GM21447 (cell line): Measurements from ENCODE around the gene RBFOX2.

Experiments used
- ATAC-seq: cut with Tn5 transposase; IDR thresholded peaks from one replicate; pipeline ENCODE4 v1.9.1; 2021; ENCODE audit not compliant: unreplicated experiment

The RBFOX2 gene

DNA sequence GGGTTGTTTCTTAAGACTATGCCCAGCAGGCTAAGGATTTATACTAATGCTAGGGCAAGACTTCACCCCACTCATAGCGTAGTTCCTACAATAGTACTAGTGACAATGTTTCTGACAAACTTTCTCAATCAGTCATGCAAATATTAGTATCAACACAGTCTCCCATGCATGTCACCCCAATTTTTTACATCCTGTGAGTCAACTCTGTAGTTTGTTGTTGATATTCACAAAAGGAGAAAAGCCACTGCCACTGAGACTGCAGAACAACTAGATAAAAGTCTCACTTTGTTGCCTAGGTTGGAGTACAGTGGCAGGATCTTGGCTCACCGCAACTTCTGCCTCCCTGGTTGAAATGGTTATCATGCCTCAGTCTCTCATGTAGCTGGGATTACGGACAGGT lies 155.2 kb downstream of the RBFOX2 start:
- no peak for ATAC-seq

GRCh38 chr22:35872451-35872850 lies 156.2 kb downstream of the RBFOX2 start:
- no peak for ATAC-seq

GRCh38 chr22:35870517-35871293 lies 157.9 kb downstream of the RBFOX2 start:
- no peak for ATAC-seq

DNA sequence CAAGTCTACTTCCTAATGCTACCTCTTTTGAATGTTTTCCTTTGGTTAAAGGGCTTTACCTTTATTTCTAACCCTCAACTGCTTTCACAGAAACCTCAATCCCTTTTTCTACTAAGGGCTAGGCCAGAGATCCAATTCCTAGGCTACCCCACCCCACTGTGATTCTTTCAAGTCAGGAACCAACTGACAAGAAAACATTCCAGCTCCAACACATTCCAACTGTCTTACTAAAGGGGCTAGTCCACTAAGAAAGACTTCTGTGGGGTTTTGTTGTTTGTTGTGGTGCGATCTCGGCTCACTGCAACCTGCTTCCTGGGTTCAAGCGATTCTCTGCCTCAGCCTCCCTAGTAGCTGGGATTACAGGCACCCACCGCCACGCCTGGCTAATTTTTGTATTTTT lies 159.7 kb downstream of the RBFOX2 start:
- ATAC-seq: no peak

GRCh38 chr22:35866651-35867050 lies 162.0 kb downstream of the RBFOX2 start:
- no peak for ATAC-seq

DNA sequence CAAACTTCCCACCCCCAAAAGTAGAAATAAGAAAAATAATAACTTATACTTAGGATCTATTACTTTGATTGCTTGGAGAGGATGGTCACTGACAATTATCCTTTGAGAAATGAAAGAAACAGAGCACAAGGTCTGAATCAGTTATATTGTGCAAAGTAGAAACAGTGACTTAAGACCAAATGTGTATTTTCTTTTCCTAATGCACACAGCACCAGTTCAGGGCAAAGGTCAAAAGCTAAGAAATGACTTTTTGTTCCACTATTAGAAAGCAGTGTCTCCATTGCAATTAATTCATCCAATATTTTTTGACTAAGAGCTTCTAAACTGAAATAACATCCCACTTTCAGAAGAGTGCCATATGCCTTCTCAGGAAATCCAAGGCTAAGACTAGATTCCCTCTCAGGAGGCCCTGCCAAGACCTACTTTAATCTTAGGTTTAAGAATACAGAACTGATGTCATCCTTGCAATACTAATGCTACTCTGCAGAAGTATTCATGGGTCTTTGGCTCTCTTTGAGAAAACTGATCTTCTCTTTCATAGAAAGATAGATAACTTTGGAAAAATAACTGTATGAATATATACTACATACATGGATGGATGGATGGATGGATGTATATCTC lies 164.0 kb downstream of the RBFOX2 start:
- no peak for ATAC-seq

- ATAC-seq: no peak
These were observed 165.2 kb downstream of the RBFOX2 start for GRCh38 chr22:35863432-35863831.

DNA sequence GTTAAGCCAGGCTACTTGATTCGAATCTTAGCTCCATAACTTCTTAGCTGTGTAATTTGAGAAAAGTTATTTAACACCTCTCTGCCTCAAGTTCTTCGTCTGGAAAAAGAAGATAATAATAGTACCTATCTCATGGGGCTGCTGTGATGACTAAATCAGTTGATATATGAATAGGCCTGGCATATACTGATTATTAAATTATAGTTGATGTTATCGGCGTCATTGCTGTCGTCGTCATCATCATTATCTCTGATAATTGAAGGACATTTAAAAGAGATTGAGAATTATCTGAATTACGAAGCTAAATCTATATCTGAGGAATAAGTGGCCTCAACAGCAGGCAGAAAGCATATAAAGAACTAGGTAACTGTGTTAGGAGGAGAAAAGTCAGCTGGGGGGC lies 165.9 kb downstream of the RBFOX2 start:
- ATAC-seq: no peak

DNA sequence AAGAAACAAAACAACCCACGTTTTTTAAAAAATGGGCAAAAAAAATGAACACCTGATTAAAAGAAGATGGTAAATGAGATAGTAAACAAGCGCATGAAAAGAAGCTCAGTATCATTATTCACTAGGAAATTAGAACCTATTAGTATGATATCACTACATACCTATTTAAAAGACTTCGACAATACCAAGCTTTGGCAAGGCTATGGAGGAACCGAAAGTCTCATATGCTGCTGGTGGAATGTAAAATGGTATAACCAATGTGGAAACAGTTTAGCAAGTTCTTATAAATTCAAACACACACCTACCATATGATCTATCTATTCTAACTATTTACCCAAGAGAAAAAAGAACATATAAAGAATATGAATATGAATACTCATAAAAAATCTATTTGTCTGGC lies 167.2 kb downstream of the RBFOX2 start:
- no peak for ATAC-seq

DNA sequence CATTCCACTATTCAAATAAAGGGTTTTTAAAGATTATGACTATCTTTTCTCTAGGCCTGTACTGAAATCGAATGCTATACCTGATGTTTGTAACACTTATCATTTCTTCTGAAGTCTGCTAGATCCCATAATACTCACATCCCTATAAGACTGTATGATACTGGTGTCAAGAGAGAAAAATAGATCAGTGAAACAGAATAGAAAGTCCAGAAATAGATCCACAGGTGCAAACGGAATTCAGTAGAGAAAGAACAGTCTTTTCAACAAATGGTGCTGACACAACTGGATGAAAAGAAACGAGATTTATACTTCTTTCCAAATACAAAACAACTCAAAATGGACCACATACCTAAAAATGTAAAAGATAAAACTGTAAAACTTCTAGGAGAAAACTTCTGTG lies 167.8 kb downstream of the RBFOX2 start:
- ATAC-seq: no peak

DNA sequence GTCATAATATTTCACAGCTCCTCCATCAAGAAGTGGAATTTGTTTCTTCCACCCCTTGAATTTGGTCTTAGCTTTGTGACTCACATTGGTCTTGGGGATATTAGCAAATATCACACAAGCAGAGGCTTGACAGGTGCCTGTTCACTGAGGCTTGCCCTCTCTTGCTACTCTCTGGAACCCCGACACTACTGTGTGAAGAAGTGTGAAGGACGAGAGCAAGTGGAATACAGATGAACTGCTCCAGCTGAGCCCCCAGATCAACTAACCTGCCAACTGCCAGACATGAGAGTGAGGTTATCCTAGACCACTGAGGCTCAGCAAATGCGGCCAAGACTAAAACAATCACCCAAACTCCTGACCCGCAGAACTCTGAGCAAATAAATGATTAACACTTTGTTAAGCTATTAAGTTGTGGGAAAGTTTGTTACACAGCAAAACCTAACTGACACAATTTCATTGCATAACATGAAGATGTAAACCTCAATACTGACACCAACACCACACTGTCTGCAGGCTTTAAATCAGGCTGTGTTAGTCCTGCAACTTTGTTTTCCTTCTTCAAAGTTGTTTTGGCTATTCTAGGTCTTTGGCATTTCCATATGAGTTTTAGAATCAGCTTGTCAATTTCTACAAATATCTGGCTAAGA lies 168.4 kb downstream of the RBFOX2 start:
- no peak for ATAC-seq

GRCh38 chr22:35854334-35854733 lies 174.3 kb downstream of the RBFOX2 start:
- no peak for ATAC-seq

- no peak for ATAC-seq
These were observed 176.5 kb downstream of the RBFOX2 start for GRCh38 chr22:35852076-35852475.

DNA sequence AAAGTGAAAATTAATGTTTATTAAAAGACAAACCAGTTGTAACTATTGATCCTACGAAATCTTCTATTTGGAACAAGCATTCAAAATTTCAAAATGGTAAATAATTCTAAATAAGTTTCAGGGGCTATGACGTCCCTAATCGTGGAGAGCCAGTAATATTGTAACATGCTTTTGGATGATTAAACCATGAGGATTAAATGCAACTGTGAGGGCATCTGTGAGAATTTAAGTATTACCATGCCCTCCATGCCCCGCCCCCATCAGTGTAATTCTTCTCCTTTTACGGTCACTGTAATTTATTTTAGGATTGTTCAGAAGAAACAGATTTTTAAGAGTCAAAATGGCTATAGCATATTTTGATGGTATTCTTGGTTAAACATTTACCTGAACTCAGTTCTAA lies 177.8 kb downstream of the RBFOX2 start:
- no peak for ATAC-seq

- ATAC-seq: no peak
These were observed 181.8 kb downstream of the RBFOX2 start for GRCh38 chr22:35846804-35847203.

- no peak for ATAC-seq
These were observed 183.7 kb downstream of the RBFOX2 start for GRCh38 chr22:35844886-35845285.

DNA sequence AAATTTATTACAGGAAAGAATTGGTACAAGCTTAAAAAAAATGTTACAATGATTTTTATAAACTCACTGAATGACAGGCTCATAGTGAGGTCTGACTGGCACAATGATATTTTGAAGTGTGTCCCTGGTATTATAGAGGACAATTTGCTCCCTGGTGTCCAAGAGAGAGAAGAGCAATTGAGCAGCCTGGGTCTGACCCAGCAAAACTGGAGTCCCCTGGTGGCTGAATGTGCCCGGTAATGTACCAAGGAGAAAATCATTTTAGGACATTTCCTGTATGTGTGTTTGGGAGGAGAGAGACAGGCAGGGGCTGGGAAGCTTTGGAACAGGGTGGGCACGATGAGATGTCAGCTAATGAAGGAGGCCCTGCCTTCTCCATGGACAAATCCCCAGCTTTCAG lies 185.7 kb downstream of the RBFOX2 start:
- ATAC-seq: no peak

- ATAC-seq: no peak
These were observed 186.1 kb downstream of the RBFOX2 start for GRCh38 chr22:35842519-35842913.

DNA sequence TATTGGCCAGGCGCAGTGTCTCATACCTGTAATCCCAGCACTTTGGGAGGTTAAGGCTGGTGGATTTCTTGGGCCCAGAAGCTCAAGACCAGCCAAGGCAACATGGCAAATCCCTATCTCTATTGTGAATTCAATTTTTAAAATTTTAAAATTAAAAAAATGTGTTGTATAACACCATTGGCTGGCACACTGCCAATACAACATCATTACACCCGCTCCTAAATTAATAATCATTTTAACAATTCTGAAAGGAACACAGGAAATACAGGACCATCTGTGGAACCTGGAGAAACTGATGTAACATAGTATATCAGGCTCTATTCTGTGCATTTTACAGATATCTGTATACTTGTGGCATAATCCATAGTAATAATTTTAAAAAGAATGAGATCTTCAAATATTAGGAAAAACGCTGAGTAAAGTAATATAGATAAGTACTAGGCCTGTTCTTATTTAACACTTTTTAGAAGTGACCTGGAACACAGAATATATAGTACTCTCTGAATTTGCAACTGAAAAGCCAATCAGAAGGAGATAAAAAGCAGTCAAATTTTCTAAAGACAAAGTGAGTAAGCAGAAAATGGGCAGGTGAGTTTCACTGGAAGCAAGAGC lies 186.6 kb downstream of the RBFOX2 start:
- no peak for ATAC-seq

DNA sequence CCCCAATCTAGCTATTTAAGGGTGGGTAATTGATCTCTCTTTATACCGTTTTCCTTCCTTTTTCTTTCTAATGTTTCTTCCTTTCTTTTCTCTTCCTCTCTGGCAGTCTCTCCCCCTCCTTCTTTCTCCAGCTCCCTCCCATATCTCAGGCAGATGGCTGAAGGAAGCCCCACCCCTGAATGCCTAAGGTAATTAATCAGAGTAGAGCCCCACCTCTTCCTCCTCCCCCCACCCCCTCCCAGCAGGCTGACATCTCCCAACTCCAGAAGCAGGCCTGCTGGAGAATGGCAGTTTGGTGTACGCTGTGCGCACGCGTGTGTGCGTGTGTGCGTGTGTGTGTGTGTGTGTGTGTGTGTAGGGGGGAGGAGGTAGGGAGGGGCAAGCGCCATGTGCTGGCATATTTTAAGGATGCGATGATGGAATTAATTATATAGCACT lies 188.3 kb downstream of the RBFOX2 start:
- no peak for ATAC-seq

GRCh38 chr22:35839841-35840301 lies 188.8 kb downstream of the RBFOX2 start:
- no peak for ATAC-seq
